Panc1 (cell line): ENCODE measurements around the gene NOL4L.

Experiments
- CTCF ChIP-seq: fragments of 450-650 bp; IDR thresholded peaks from 2 replicates; pipeline ENCODE4 v1.5.1; 2017; ENCODE audit warnings: mild to moderate bottlenecking
- POLR2AphosphoS5 ChIP-seq: IDR thresholded peaks from 2 replicates; pipeline ENCODE4 v1.6.1; 2012; ENCODE audit warnings: mild to moderate bottlenecking, low read depth, low read length, moderate library complexity
- TCF7L2 ChIP-seq: IDR thresholded peaks from 2 replicates; pipeline ENCODE4 v1.6.1; 2011; ENCODE audit warnings: mild to moderate bottlenecking, low read depth, low read length, inconsistent platforms

GRCh38 chr20:32522776-32523612, 62.1 kb downstream of the NOL4L start:
- TF ChIP-seq CTCF (no peak), TCF7L2 (no peak), POLR2AphosphoS5 (no peak)
